DND-41 (cell line): ENCODE measurements around the gene RBP2.

ENCODE experiments used
- EZH2 ChIP-seq: IDR thresholded peaks from 3 replicates; pipeline ENCODE4 v1.6.1; 2012; ENCODE audit warnings: borderline replicate concordance, low read depth, mild to moderate bottlenecking, moderate library complexity, low read length, inconsistent platforms; ENCODE audit not compliant: severe bottlenecking
- TF ChIP-seq, protein P1 (sequence below): IDR thresholded peaks from 2 replicates; pipeline ENCODE4 v1.5.1; 2012; ENCODE audit warnings: borderline replicate concordance, low read length, moderate library complexity, mild to moderate bottlenecking; ENCODE audit not compliant: poor library complexity, severe bottlenecking; ENCODE audit errors: extremely low read depth

DNA sequence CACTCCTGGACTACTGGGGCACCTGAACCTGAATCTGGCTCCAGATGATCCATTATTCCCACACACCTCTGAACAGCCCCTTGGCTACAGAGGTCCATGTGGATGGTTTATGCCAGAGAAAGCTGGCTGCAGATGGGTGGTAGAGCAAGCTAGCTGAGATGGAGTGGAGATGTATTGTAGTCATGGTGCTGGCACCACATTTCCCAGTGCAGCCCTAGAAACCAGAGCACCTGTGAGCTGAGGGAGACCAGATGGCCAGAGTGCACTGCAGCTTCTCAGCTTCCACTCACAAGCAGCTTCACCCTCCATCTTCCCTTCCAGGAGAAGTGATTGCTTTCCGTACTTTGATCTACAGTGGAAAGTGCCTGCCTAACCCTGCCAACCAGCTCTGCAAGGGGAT lies 33.3 kb upstream of the RBP2 start:
- TF ChIP-seq, protein P1, sequence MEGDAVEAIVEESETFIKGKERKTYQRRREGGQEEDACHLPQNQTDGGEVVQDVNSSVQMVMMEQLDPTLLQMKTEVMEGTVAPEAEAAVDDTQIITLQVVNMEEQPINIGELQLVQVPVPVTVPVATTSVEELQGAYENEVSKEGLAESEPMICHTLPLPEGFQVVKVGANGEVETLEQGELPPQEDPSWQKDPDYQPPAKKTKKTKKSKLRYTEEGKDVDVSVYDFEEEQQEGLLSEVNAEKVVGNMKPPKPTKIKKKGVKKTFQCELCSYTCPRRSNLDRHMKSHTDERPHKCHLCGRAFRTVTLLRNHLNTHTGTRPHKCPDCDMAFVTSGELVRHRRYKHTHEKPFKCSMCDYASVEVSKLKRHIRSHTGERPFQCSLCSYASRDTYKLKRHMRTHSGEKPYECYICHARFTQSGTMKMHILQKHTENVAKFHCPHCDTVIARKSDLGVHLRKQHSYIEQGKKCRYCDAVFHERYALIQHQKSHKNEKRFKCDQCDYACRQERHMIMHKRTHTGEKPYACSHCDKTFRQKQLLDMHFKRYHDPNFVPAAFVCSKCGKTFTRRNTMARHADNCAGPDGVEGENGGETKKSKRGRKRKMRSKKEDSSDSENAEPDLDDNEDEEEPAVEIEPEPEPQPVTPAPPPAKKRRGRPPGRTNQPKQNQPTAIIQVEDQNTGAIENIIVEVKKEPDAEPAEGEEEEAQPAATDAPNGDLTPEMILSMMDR: no peak
- TF ChIP-seq EZH2: no peak
